HG03135 (cell line): ENCODE results near the gene NKAIN4.

Source experiments
- ATAC-seq: cut with Tn5 transposase; IDR thresholded peaks from one replicate; pipeline ENCODE4 v1.9.1; 2021; ENCODE audit warnings: mild to moderate bottlenecking, moderate library complexity; ENCODE audit not compliant: unreplicated experiment

The NKAIN4 gene

DNA sequence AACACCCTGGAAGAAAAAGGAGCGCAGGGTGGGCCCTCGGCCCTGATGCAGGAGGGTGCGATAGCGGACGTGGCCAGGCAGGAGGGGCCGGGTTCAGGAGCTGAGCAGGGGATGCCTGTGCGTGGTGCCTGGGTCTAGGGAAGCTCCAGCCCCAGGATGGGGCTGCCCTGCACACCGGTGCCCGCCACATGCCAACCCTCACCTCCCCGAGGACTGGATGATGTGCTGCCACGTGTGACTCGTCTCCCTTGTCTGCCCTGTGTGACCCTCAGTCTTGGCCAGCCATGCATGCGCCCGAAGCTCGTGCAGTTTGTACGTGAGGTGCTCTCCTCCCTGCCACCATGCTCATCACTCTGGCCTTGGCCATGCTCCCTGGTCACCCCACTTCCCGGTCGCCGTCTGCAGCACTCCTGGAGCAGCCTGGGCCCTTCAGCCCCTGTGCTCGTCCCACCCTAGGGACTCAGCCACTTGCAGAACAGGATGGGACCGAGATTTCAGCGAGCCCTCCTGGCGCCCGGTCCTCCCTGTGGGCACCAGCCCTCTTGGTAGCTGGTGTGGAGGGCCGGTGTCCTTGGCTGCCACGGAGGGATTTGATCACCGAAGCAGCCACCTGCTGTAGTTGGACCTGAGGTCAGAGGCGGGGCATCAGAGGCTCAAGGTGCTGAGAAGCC is 34.5 kb upstream of the NKAIN4 start:
- no peak for ATAC-seq

DNA sequence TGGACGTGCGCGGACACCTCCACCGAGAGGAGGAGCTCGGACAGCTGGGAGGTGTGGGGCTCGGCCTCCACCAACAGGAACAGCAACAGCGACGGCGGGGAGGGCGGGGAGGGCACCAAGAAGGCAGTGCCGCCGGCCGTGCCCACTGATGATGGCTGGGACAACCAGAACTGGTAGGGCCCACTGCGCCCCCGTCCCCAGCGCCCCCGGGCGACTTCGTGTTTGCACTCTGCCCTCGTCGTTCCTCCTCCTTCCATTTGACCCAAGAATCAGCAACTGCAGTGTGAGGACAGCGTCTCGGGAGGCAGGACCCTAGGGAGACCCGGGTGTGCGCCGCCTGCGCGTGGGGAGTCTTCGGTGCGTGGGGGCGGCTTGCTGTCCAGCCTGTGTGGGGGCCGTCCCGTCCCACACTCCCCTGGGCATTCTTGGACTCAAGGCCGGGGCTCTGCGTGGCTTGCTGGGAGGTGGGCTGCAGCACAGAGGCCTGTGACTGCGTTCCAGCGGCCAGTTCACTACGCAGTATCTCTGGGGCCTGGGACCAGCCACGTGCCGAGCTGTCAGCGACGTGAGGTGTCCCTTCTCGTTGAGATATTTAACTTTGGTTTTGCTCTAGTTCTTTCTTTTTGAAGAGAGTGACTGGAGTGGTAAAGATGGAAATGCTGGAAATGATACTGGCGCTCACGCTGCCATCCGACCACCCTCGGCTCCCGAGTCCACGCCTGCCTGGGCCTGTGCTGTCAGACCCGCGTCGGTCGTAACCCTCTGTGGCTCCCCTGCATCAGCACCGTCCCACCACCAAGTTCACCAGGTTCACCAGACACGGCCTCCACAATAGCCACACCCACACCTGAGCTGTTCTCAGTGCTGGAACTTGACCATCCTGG is 33.7 kb upstream of the NKAIN4 start:
- no peak for ATAC-seq

DNA sequence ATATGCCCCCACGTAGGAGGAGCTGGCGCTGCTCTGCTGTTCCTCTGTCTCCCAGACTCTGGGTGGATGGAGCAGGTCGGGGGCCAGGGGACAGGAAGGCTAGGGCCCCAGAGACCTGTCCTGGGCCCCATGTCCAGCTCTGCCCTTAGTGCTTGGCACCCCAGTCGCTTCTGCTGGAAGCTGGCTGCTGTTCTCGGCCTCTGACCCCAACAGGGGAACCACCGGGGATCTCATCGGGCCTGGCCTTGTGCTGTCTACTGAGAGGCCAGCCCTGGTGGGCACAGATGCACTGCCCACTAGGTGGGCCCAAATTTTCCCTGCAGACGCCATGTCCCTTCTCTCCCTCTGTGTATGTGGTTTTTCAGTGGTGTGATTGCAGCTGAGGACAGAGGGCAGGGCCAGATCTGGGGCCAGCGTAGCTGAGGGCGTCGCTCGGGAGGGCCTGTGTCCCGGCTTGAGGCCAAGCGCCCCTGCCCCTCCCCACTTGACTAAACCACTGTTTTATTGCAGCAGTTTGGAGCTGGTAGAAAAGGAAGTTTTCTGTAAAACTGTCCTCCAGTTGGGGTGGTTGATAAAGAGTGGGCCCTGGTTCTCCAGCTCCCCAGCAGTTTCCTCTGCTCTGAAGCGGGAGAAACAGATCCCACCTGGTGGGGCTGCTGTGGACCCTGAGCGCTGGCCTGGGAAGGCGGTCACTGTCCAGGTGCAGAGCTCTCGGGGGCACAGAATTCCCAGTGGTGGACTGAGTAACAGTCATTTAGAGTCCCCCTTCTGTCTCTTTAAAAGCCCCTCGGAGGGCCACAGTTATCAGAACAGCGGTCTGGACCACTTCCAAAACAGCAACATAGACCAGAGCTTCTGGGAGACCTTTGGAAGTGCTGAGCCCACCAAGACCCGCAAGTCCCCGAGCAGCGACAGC is 32.8 kb upstream of the NKAIN4 start:
- ATAC-seq: no peak

DNA sequence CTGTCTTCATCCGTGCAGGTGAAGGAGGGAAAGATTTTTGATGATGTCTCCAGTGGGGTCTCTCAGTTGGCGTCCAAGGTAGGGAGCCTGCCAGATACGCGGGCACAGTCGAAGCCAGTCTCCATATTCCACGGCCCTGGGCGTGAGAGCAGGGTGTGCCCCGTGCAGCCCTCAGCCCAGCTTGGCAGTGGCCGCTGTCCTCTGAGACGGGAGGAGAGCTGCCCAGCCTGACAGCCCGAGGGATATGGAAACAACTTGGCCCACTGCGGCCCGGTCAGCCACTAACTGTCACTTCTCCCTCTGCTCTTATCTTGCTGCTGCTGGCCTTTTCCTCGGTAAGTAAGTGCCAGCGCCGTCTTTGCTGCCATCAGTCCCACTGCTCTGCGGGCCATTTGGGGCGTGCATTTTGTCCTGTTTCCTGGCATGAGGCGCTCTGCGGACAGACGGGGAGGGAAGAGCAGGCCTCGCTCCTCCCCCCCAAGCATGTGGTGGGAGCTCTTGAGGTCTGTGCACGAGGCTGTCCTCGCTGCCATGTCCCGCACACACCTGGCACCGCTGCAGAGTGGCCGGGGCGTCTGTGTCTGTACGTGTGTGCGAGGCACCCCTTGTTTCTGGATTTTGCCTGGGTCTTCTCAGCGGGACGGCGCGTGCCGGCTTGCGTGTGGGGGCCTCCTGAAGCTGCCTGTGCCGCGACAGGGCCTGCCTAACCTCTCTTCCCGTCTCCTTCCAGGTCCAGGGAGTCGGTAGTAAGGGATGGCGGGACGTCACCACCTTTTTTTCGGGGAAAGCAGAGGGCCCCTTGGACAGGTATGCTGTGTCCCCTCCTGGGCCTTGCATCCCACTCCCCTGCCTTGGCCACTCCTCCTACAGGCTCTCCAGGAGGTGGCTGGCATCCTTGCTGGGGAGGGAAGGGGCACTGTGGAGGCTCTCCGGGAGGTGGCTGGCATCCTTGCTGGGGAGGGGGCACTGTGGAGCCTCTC is 31.7 kb upstream of the NKAIN4 start:
- ATAC-seq: no peak

DNA sequence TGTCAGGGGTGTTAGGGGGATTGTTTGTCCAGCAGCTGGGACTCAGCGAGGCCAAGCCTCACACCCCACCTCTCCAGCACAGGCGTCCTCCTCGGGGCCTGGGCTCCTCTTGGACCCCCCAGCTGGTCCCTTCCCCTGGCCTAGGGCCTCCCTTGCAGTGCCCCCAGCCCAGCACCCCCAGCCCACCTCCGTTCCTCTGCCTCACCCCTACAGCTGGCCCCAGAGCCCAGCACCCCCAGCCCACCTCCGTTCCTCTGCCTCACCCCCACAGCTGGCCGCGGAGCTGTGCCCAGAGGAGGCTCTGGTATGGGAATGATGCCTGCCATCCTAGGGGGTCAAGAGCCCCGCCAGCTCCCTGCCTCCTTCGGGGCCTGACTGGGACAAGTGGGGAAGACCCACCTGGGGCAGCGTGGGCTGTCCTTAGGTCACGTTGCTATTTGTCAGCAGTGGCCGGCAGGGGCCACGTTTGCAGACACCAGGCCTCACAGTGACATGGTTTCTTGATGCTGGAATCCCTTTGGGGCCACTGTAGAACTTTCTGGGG is 30.8 kb upstream of the NKAIN4 start:
- no peak for ATAC-seq

DNA sequence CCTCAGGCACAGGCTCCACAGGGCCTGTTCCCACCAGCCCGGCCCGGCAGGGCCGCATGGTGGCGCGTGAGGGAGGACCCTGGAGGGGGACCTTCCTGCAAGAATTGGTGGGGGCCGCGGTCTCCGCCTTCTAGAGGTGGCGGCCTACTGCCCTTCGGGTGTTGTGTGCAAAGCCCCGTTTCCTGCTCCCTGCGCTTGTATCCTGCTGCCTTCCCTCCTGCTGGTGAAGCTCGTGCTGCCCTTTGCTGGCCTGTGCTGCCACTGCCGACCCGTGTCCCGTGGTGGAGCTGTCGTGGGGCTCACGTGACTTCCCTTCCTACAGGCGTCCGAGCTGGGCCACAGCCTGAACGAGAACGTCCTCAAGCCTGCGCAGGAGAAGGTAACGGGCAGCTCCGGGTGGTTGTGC is 30.3 kb upstream of the NKAIN4 start:
- ATAC-seq: no peak

DNA sequence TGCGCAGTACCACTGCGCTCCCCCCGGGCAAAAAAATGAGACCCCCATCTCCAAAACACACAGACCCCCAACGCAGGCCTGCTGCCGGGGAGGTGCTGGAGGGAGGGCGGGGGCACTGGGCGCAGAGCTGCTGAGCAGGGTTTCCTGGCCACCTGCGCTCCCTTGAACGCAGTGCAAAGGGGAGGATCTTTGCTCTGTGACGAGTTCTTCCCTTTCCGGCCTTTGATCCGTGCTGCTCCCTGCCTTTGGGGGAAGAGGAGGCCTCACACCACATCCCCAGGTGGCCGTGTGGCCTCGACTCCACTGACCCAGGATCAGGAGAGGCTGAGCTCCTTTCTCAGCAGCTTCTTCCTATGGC is 29.8 kb upstream of the NKAIN4 start:
- no peak for ATAC-seq

DNA sequence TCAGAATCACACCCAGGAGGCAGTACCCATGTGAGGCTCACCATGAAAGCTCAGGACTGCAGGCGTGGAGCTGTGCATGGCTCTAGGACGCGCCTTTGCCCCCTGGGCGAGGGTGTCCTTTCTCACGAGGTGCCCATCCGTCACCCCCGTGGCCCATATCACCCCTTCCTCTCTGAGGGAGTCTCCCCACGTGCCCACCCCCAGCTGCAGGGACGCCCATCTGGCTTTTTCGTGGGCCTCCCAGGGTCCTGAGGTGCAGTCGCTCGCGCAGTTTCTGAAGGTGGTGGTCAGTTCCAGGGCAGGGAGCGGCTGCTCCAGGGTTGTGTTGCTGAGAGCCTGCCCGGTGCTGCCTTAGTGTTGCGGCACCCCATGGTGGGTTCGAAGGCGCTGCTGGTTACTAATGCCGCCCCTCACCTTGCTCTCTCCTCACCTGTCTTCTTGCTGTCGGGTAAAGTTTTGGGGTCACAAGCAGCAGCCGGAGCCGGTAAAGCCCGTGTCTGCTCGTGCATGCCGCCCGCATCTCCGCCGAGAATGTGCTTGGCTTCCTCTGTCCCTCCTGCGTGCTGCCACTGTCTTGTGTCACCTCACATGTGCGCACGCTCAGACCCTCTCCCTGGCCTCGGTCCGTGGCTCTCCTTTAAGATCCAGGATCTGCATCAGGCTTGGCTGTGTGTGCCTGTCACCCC is 29.3 kb upstream of the NKAIN4 start:
- ATAC-seq: no peak

DNA sequence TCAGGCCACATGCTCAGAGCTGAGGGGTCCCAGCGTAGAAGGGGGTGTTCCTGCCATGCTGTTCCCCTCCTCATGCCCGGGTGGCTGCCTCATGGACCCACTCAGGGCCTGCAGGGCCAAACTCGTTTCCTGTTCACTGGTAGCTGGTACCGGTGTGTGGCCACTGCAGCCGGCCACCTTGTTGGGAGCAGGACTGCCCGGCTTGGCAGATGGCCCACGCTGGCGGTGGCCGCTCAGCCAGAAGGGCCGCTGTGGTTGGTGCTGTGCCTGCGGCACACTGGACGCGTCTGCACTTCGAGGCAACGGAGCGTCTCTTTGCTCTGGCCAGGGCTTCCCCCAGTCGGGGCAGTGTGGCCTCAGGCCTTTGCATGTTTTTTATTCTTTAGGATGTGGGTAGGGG is 28.7 kb upstream of the NKAIN4 start:
- ATAC-seq: no peak

DNA sequence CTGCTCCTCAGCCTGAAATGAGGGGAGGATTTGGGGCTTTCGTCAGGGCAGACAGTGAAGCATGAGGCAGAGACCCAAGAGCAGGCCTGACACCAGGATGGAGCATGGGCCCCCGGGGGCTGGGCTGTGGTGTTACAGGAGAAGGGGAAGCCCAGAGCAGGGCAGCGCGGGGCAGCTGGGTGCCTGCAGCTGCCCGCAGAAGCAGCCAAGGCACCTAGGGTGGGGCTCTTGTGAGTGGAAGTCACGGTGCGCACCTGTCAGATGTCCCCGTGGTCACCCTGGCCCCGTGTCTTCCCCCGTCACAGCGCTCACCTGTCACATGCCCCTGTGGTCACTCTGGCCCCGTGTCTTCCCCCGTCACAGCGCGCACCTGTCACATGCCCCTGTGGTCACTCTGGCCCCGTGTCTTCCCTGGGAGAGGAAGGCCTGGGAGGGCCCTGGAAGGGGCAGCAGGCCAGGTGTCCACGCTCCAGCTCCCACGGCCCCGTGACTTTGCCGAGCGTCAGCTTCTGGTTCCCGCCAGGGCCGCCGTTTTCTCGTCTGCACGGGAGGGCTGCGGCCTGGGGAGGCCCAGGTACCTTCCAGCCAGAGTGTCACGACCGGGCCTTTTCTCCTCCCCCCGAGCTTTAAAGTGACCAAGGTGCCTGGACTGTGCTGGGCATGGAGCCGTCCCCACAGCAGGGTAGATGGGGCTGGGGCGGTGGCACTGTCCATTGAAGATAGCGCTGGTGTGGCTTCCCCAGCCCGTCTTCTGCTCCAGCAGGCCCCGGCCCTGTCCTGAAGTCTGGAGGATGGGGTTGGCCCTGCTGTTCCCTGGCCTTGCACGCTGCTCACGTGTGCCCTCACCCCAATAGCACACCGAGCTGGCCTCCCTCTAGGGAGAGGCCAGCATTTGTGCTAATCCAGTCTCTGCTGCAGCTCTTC is 27.7 kb upstream of the NKAIN4 start:
- ATAC-seq: no peak

DNA sequence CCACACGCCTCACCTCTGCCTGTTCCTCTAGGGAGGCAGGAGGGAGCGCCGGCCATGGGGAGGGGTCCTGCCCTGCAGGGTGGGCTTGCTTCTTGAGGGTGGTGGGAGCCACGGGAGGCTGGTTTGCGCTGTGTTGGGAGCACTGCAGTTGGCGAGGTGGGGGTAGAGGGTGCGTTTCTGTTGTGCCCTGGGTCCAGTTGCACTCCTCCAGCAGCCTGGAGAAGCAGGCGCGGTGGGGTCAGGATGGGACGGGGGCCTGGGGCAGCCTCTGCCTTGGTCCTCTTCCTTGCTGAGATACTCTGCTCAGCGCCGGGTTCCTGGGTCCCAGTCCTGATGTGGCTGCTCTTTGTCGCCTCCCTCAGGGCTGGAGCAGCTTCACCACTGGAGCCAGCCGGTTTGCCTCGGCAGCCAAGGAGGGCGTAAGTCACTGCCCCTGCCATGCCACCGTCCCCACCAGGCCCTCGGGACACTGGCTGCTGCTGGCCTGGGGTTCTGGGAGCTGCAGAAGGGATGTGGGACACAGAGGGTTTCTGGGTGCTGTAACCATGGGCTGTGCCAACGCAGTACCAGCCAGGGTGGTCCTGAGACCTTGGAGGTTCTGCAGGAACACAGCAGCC is 26.8 kb upstream of the NKAIN4 start:
- ATAC-seq: no peak

DNA sequence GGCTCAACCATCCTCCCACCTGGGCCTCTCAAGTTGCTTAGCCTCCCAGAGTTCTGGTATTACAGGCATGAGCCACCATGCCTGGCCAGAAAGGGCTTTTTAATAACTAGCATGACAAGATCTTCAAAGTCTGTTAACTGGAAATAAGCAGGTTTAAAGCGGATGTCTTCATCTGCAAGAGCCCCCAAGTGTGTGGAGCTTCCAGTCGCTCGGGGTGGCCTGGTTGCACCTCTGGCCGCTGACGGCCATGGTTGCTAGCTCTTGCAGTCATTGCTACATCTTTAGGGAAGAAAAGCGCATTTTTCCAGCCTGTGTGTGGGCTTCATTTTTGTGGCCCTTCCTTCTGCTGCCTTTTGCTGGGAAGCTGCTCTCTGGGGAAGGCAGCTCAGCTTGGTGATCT is 26.1 kb upstream of the NKAIN4 start:
- no peak for ATAC-seq

DNA sequence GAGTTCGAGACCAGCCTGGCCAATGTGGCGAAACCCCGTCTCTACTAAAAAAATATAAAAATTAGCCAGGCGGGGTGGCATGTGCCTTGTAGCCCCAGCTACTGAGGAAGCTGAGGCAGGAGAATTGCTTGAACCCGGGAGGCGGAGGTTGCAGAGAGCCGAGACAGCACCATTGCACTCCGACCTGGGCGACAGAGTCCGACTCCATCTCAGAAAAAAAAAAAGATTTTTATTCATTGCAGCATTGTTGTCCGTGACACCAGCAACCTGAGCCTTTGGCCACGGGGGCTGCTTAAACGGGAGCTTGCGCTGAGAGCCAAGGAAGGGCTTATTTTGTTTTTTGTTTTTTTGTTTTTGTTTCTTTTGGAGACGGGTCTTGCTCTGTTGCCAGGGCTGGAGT is 25.7 kb upstream of the NKAIN4 start:
- no peak for ATAC-seq

DNA sequence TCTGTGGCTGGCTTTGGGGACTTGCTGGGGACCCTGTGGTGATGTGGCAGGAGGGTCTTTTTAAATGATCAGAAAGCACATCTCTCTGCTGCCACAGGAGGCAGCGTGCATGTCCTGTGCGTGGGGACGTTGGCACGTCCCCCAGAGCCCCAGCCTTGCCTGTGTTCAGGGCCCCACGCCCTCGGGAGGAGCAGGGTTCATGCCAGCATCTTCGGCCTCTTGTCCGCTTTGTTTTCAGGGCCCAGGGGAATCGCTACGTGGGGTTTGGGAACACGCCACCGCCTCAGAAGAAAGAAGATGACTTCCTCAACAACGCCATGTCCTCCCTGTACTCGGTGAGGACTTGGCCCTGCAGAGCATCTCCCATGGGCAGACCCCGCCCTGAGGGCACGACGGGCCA is 24.4 kb upstream of the NKAIN4 start:
- ATAC-seq: no peak

DNA sequence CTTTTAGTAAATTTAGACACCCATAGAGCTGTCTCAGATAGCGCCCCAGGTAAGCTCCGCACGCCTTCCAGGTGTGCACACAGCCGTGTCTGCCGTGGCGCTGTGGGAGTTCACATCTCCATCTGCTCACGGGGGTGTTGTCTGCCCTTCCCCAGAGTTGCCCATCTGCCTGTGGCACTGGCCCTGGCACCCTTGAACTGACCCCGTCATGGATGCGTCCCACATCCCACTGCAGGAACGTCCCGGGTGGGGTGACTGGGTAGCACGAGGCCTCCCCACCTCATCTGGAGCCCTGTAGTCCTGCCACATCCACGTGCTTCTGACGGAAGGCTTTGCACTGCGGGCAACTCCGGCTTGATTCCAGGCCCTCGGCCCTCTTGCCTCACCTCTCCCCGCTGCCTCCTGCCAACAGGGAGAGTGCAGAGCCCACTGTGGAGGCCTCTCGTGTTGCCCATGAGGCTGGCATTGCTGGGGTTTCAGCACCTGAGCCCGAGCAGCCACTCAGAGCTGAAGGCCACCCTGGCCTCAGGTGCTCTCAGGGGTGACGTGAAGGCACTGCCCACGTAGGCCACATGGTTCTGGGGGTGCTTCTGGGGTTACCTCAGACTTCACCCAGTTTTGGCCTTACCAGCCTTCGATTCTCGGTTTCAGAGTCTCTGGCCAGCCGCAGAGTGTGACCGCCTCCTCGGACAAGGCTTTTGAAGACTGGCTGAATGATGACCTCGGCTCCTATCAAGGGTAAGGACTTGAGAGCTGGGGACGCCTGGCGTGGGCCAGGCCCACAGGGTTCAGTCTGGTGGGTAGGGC is 23.4 kb upstream of the NKAIN4 start:
- ATAC-seq: no peak

DNA sequence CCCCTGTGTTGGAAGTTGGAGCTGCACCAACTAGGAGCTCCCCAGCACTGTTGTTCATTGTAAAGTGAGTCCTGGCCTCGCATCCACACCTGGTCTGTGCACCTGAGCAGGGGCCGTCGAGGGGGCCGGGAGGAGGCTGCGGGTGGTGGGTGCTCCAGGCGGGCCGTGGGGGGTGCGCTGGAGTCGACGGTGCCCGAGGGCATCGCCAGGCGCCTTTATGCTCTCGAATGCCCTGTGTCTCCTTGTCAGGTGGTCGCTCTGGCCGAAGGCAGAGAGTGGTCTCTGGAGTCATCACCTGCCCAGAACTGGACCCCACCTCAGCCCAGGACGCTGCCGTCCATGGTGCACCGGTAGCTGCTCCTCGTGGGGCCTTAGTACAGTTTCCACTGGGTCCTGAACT is 22.7 kb upstream of the NKAIN4 start:
- ATAC-seq: no peak

DNA sequence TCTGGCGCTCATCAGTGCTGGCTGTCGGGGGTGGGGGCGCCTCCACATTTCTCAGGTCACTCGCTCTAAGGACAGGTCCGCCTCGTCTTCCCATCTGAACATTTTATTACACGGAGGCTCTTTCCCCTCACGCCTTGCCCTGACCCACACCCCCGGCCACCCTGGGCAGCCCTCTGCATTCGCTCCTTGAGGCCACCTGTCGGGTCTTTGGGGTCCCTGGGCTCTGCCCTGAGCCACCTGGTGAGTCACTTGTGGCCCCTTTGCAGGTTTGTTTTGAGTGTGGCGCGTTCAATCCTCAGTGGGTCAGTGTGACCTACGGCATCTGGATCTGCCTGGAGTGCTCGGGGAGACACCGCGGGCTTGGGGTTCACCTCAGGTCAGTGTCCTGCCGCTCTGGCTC is 21.6 kb upstream of the NKAIN4 start:
- ATAC-seq: no peak
